Measurements from ENCODE around the gene TICAM2. TPM values are rescaled to one million over a fixed set of nuclear protein-coding genes. Genes with fewer than 3 reads are reported as not detected.

The TICAM2 gene
- total and polyA plus RNA-seq, 9 of the 15 experiments (the other 6 are each of a cell fraction or from before 2014, with no cell fraction given) = 0.15 to 1.8 (median 0.98) TPM

GRCh38 chr5:115568668-115569067 lies 33.6 kb downstream of the TICAM2 start (continued):
- no peak for TF ChIP-seq ZNF639 (CRISPR knock-in tag; conservative IDR thresholded peaks at IDR 0.05 in 1 of 2, IDR thresholded peaks at IDR 0.05 in 1 of 2)
- TF ChIP-seq CCAR2 (IDR thresholded peaks at IDR 0.05; ENCODE audit: low read depth, low read length) = no peak
- TF ChIP-seq CBFA2T3 (IDR thresholded peaks at IDR 0.05) = no peak
- TF ChIP-seq ID3 (CRISPR knock-in tag; IDR thresholded peaks at IDR 0.05) = no peak
- TF ChIP-seq ID3 (tag; IDR thresholded peaks at IDR 0.05) = no peak
- no peak for TF ChIP-seq ZBED1 (IDR thresholded peaks at IDR 0.05)

DNA sequence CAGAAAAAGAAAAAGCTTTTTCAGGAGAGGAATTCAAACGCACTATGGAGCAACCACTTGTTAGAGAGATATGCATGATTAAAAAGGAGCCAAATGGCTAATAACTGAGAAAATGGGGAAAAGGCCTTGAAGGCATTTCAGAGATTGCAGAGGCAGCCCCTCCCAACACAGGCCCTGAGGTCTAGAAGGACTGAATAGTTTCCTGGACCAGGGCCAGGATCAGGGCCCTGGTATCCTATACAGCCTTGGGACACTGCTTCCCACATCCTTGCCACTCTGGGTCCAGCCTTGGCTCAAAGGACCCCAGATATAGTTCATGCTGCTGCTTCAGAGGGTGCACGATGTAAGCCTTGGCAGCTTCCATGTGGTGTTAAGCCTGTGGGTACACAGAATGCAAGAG lies 37.0 kb downstream of the TICAM2 start:
- TF ChIP-seq ATF4 (CRISPR knock-in tag; IDR thresholded peaks at IDR 0.05) (no peak), IFI16 (CRISPR knock-in tag; IDR thresholded peaks at IDR 0.05) (no peak), MCM7 (IDR thresholded peaks at IDR 0.05) (no peak), NCOA1 (IDR thresholded peaks at IDR 0.05; ENCODE audit: low read depth) (no peak), PML (IDR thresholded peaks at IDR 0.05; ENCODE audit: low read length) (no peak), MYBL2 (IDR thresholded peaks at IDR 0.05; ENCODE audit: low read depth) (no peak), MYBL2 (CRISPR knock-in tag; IDR thresholded peaks at IDR 0.05; ENCODE audit: borderline replicate concordance) (no peak), ETS2 (tag; IDR thresholded peaks at IDR 0.05; ENCODE audit: borderline replicate concordance, poor library complexity, severe bottlenecking) (no peak), RBM25 (IDR thresholded peaks at IDR 0.05; ENCODE audit: low read depth, low read length, severe bottlenecking) (no peak), NR3C1 (CRISPR knock-in tag; IDR thresholded peaks at IDR 0.05) (no peak), ZBTB8A (IDR thresholded peaks at IDR 0.05; ENCODE audit: partially characterized antibody) (no peak)
- no TSS peak for BruUV-seq (replicated peaks)

More for the DNA sequence above, 37.0 kb downstream of the TICAM2 start:
- ATAC-seq (no peak), DNase-seq (ENCODE audit: extremely low read depth in 1 of 4, low spot score in 3 of 4) (no peak), FAIRE-seq (no peak)
- Histone ChIP-seq H3K9me1 (ENCODE audit: control insufficient read depth, insufficient read depth, low read length) (no peaks in the 10 kb centered on the region), H3K4me1 (replicated peaks in 1 of 2; ENCODE audit: control insufficient read depth in 2 of 2, insufficient read depth in 2 of 2, low read length in 2 of 2) (no peaks in the 10 kb centered on the region), H3K79me2 (ENCODE audit: control insufficient read depth, insufficient read depth, low read length) (no peaks in the 10 kb centered on the region), H3K27ac (ENCODE audit: extremely low read depth, low read depth, low read length) (no peak overlapping the region), H3K36me3 (ENCODE audit: control insufficient read depth, insufficient read depth, low read length) (no peaks in the 10 kb centered on the region), H3K9me3 (replicated peaks; ENCODE audit: control insufficient read depth, insufficient read depth, low read depth, low read length) (no peaks in the 10 kb centered on the region), H3K4me3 (no peak overlapping the region), H3K4me2 (ENCODE audit: insufficient read depth, low read length) (no peak overlapping the region), H3K27me3 (ENCODE audit: control insufficient read depth in 2 of 2, insufficient read depth in 2 of 2, low read length in 2 of 2) (peaks cover 0 to 5% of the 10 kb centered on the region in 2 experiments; a peak in 1 of 5 replicates), H3K9ac (ENCODE audit: insufficient read depth in 1 of 2, low read depth in 2 of 2, low read length in 2 of 2) (no peak overlapping the region), H4K20me1 (replicated peaks; ENCODE audit: control insufficient read depth, insufficient read depth, low read length) (no peaks in the 10 kb centered on the region), H2AFZ (ENCODE audit: low read depth, low read length) (no peak overlapping the region)
- ChIA-PET POLR2A (no interaction called here), CTCF (ENCODE audit: low intra/inter-chr PET ratio) (no interaction called here)
- WGBS (ENCODE audit: insufficient coverage, low coverage, missing lambda C conversion rate) = 0% methylated on average over 2 of the region's 2 CpGs
- intact Hi-C loops (cut with micrococcal nuclease) (loop anchor here (5.0 kb wide), 1 partner anchor 53 kb away; no protein-coding TSS in a partner anchor), in situ Hi-C loops (cut with MboI) (no loop called here)
